HepG2 (cell line): ENCODE results near the gene TAPBP. TPM values are rescaled to one million over a fixed set of nuclear protein-coding genes. Genes with fewer than 3 reads are reported as not detected.

Source experiments
- CREBL2 ChIP-seq: sonication (generic); formaldehyde crosslinking; IDR thresholded peaks from 2 replicates; pipeline ENCODE4 v1.8.1; 2023; ENCODE audit warnings: missing genetic modification reagents, mild to moderate bottlenecking, borderline replicate concordance
- DNMT3B ChIP-seq: conservative IDR thresholded peaks from 2 replicates; pipeline ENCODE4 v1.6.1; 2016; ENCODE audit warnings: missing biosample characterization, control low read depth
- HMG20B ChIP-seq: conservative IDR thresholded peaks from 2 replicates; pipeline ENCODE4 v1.6.1; 2016; ENCODE audit warnings: missing genetic modification reagents, missing compliant biosample characterization
- HMGA1 ChIP-seq: sonication (generic); formaldehyde crosslinking; conservative IDR thresholded peaks from 2 replicates; pipeline ENCODE4 v1.4.0; 2020; ENCODE audit warnings: missing genetic modification reagents
- NR0B2 ChIP-seq: sonication (generic); formaldehyde crosslinking; IDR thresholded peaks from 2 replicates; pipeline ENCODE4 v1.4.0; 2020; ENCODE audit warnings: mild to moderate bottlenecking, missing genetic modification reagents
- SAFB2 ChIP-seq: sonication (generic); formaldehyde crosslinking; IDR thresholded peaks from 2 replicates; pipeline ENCODE4 v1.5.1; 2020; ENCODE audit warnings: missing genetic modification reagents, low read depth, mild to moderate bottlenecking, borderline replicate concordance
- SOX13 ChIP-seq, 3 experiments: fragments of 450-650 bp in 1 of 3; sonication (generic) in 1 of 3; formaldehyde crosslinking in 1 of 3; IDR thresholded peaks in 2 of 3; conservative IDR thresholded peaks in 1 of 3; 2 replicates each; pipeline versions ENCODE4 v1.5.0 to v1.6.1; 2016 to 2020; ENCODE audit warnings: antibody characterized with exemption in 1 of 3, mild to moderate bottlenecking in 1 of 3, missing compliant biosample characterization in 1 of 3, missing genetic modification reagents in 1 of 3, moderate library complexity in 1 of 3
- TBL1XR1 ChIP-seq: fragments of 150-350 bp; IDR thresholded peaks from 2 replicates; pipeline ENCODE4 v1.6.1; 2014; ENCODE audit warnings: borderline replicate concordance, low read length; ENCODE audit not compliant: partially characterized antibody
- TMF1 ChIP-seq: sonication (generic); formaldehyde crosslinking; IDR thresholded peaks from 2 replicates; pipeline ENCODE4 v1.8.1; 2022; ENCODE audit warnings: low read depth, missing genetic modification reagents
- ZBED4 ChIP-seq: sonication (generic); formaldehyde crosslinking; IDR thresholded peaks from 2 replicates; pipeline ENCODE4 v1.4.0; 2020; ENCODE audit warnings: missing genetic modification reagents, borderline replicate concordance
- ZNF124 ChIP-seq: sonication (generic); formaldehyde crosslinking; IDR thresholded peaks from 2 replicates; pipeline ENCODE4 v1.4.0; 2020; ENCODE audit warnings: missing genetic modification reagents
- ZNF275 ChIP-seq: sonication (generic); formaldehyde crosslinking; IDR thresholded peaks from 2 replicates; pipeline ENCODE4 v1.8.0; 2022; ENCODE audit warnings: missing genetic modification reagents, mild to moderate bottlenecking, inconsistent platforms, borderline replicate concordance
- ZNF335 ChIP-seq: sonication (generic); formaldehyde crosslinking; IDR thresholded peaks from 2 replicates; pipeline ENCODE4 v1.4.0; 2020; ENCODE audit warnings: missing genetic modification reagents
- ZNF33B ChIP-seq: sonication (generic); formaldehyde crosslinking; IDR thresholded peaks from 2 replicates; pipeline ENCODE4 v1.5.1; 2020; ENCODE audit warnings: mild to moderate bottlenecking, missing genetic modification reagents
- ZNF549 ChIP-seq: sonication (generic); formaldehyde crosslinking; IDR thresholded peaks from 2 replicates; pipeline ENCODE4 v1.5.0; 2020; ENCODE audit warnings: missing genetic modification reagents
- ZNF557 ChIP-seq: sonication (generic); formaldehyde crosslinking; IDR thresholded peaks from 2 replicates; pipeline ENCODE4 v1.4.0; 2020; ENCODE audit warnings: missing genetic modification reagents
- ZNF563 ChIP-seq: sonication (generic); formaldehyde crosslinking; IDR thresholded peaks from 2 replicates; pipeline ENCODE4 v1.8.0; 2022; ENCODE audit warnings: mild to moderate bottlenecking, moderate library complexity, missing genetic modification reagents
- ZNF652 ChIP-seq: IDR thresholded peaks from 2 replicates; pipeline ENCODE4 v1.6.1; 2016; ENCODE audit warnings: low read depth, borderline replicate concordance
- ZNF800 ChIP-seq: sonication (generic); formaldehyde crosslinking; IDR thresholded peaks from 2 replicates; pipeline ENCODE4 v1.4.0; 2020; ENCODE audit warnings: missing genetic modification reagents
- polyA plus RNA-seq, 8 experiments: library from polyadenylated mRNA; depleted of rRNA in 3 of 8; stranded (reverse) in 7 of 8; unstranded in 1 of 8; fragments of >200 nt; fragmentation: Illumina TruSeq in 4 of 8; extraction: Trizol in 4 of 8; gene quantifications; 2 replicates each; pipeline versions ENCODE4 v1.2.1 to v1.2.3, GENCODE V29; 2011 to 2016; ENCODE audit warnings: low read depth in 4 of 8, missing spikeins in 1 of 8, mixed read lengths in 1 of 8; ENCODE audit not compliant: insufficient read depth in 1 of 8
- total RNA-seq, 5 experiments: library from RNA; depleted of rRNA; stranded (reverse); fragments of >200 nt; fragmentation: Illumina TruSeq; extraction: Trizol; gene quantifications; 2 replicates each; pipeline ENCODE4 v1.2.3, GENCODE V29; 2016; ENCODE audit warnings: low read depth in 1 of 5

TAPBP gene
- total and polyA plus RNA-seq, 2 of the 13 experiments (the other 11 are each of a cell fraction or from before 2014, with no cell fraction given) = 27.4 to 32.3 TPM

GRCh38 chr6:33289784-33290315, 24.0 kb downstream of the TAPBP start (continued):
- TF ChIP-seq NR0B2 (peak; percentile 56; the same call in 1 of the 2 replicates), ZNF124 (CRISPR knock-in tag) (no peak), SOX13 (IDR thresholded peaks at IDR 0.05) (no peak), SOX13 (CRISPR knock-in tag; conservative IDR thresholded peaks at IDR 0.05 in 1 of 2, IDR thresholded peaks at IDR 0.05 in 1 of 2) (0 out of 4 replicates have a peak, but pooled peaks of 1 of the 2 experiments have one; percentile 15), DNMT3B (CRISPR knock-in tag) (no peak), CREBL2 (CRISPR knock-in tag) (peak; percentile 25; the same call in 1 of the 2 replicates), HMG20B (CRISPR knock-in tag) (no peak), ZNF800 (no peak), ZNF652 (CRISPR knock-in tag) (no peak), TMF1 (CRISPR knock-in tag) (no peak), ZNF275 (0 out of 2 replicates have a peak, but pooled peaks have one; percentile 37), ZBED4 (CRISPR knock-in tag) (no peak), SAFB2 (CRISPR knock-in tag) (peak; percentile 72; the same call in 1 of the 2 replicates), ZNF335 (CRISPR knock-in tag) (peak; percentile 3; the same call in 1 of the 2 replicates), ZNF563 (CRISPR knock-in tag) (0 out of 2 replicates have a peak, but pooled peaks have one; percentile 8), TBL1XR1 (no peak), HMGA1 (CRISPR knock-in tag) (no peak), ZNF33B (no peak), ZNF557 (CRISPR knock-in tag) (no peak), ZNF549 (CRISPR knock-in tag) (no peak)
